KMS-11 (cell line): ENCODE data around the gene MYO3B.

Experiments used
- H2AFZ ChIP-seq: fragments of 200-600 bp; sonication (generic); 2 replicates; pipeline ENCODE4 v1.6.1; 2016; ENCODE audit warnings: antibody characterized with exemption, mixed run types, low read depth
- H3K27ac ChIP-seq: fragments of 200-600 bp; sonication (generic); 2 replicates; pipeline ENCODE4 v1.6.1; 2016; ENCODE audit warnings: mild to moderate bottlenecking, mixed run types
- H3K27me3 ChIP-seq: fragments of 200-600 bp; sonication (generic); 2 replicates; pipeline ENCODE4 v1.6.1; 2017; ENCODE audit warnings: mild to moderate bottlenecking, low read depth, mixed run types, moderate library complexity; ENCODE audit not compliant: insufficient read depth
- H3K36me3 ChIP-seq: fragments of 200-600 bp; sonication (generic); 2 replicates; pipeline ENCODE4 v1.6.1; 2017; ENCODE audit warnings: mild to moderate bottlenecking, mixed run types; ENCODE audit not compliant: insufficient read depth
- H3K4me1 ChIP-seq: fragments of 200-600 bp; sonication (generic); 2 replicates; pipeline ENCODE4 v1.6.1; 2016; ENCODE audit warnings: mild to moderate bottlenecking, low read depth, mixed run types; ENCODE audit not compliant: poor library complexity, severe bottlenecking
- H3K4me2 ChIP-seq: fragments of 200-600 bp; sonication (generic); 2 replicates; pipeline ENCODE4 v1.7.0; 2016; ENCODE audit warnings: mild to moderate bottlenecking, mixed run types
- H3K4me3 ChIP-seq: fragments of 200-600 bp; sonication (generic); IDR thresholded peaks from 2 replicates; pipeline ENCODE4 v1.6.1; 2017; ENCODE audit warnings: low read depth, low read length, mixed read lengths; ENCODE audit not compliant: insufficient read depth
- H3K79me2 ChIP-seq: fragments of 200-600 bp; sonication (generic); 2 replicates; pipeline ENCODE4 v1.6.1; 2016; ENCODE audit warnings: low read depth, mixed run types; ENCODE audit not compliant: insufficient read depth
- H3K9ac ChIP-seq: fragments of 200-600 bp; sonication (generic); 2 replicates; pipeline ENCODE4 v1.6.1; 2016; ENCODE audit warnings: mild to moderate bottlenecking, mixed run types
- H4K20me1 ChIP-seq: fragments of 200-600 bp; sonication (generic); 2 replicates; pipeline ENCODE4 v1.6.1; 2016; ENCODE audit warnings: mild to moderate bottlenecking, mixed run types; ENCODE audit not compliant: insufficient read depth
- TF ChIP-seq, protein P1 (sequence below): fragments of 200-600 bp; sonication (generic); conservative IDR thresholded peaks from 2 replicates; pipeline ENCODE4 v1.6.1; 2017; ENCODE audit warnings: low read depth, mild to moderate bottlenecking, antibody characterized with exemption, low read length, moderate library complexity, mixed read lengths

MYO3B gene

DNA sequence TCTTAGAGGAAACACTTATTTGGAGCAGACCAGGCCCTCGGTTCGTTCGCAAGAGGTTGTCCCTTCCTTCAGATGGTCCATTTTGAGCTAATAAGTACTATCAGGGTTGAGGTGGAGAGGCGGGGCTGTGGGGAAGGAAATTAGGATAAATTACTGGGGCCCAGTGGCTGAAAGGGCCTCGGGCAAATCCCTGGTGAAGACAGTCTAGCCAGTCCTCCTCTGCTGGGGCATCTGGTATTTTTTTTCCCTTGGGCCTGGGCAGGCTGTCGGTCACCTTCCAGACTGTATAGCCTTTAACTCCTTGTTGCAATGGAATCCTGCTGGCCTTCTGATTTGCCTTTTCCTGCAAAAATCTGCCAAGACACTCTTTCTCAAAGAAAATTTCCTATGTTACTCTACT lies 1.7 kb upstream of the MYO3B start:
- Histone ChIP-seq H3K9ac (no peak overlapping the region), H4K20me1 (no peaks in the 10 kb centered on the region), H2AFZ (no peak overlapping the region), H3K27ac (no peak overlapping the region), H3K4me1 (peaks cover 49% of the 10 kb centered on the region), H3K4me2 (no peak overlapping the region), H3K27me3 (no peaks in the 10 kb centered on the region), H3K4me3 (no peak overlapping the region), H3K36me3 (no peaks in the 10 kb centered on the region), H3K79me2 (no peaks in the 10 kb centered on the region)
- TF ChIP-seq, protein P1, sequence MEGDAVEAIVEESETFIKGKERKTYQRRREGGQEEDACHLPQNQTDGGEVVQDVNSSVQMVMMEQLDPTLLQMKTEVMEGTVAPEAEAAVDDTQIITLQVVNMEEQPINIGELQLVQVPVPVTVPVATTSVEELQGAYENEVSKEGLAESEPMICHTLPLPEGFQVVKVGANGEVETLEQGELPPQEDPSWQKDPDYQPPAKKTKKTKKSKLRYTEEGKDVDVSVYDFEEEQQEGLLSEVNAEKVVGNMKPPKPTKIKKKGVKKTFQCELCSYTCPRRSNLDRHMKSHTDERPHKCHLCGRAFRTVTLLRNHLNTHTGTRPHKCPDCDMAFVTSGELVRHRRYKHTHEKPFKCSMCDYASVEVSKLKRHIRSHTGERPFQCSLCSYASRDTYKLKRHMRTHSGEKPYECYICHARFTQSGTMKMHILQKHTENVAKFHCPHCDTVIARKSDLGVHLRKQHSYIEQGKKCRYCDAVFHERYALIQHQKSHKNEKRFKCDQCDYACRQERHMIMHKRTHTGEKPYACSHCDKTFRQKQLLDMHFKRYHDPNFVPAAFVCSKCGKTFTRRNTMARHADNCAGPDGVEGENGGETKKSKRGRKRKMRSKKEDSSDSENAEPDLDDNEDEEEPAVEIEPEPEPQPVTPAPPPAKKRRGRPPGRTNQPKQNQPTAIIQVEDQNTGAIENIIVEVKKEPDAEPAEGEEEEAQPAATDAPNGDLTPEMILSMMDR = no peak

- H3K27ac ChIP-seq = peak overlapping the region; percentile 76
- H3K4me3 ChIP-seq = no peak overlapping the region
- peak overlapping the region; percentile 89 for H3K4me2 ChIP-seq
- H2AFZ ChIP-seq = peak overlapping the region; percentile 73; the same call in 1 of the 2 replicates
- no peaks in the 10 kb centered on the region for H4K20me1 ChIP-seq
- H3K4me1 ChIP-seq = peaks cover 63% of the 10 kb centered on the region
- peak overlapping the region; percentile 44; the same call in 1 of the 2 replicates for H3K9ac ChIP-seq
- no peaks in the 10 kb centered on the region for H3K27me3 ChIP-seq
- H3K79me2 ChIP-seq = no peaks in the 10 kb centered on the region
- H3K36me3 ChIP-seq = no peaks in the 10 kb centered on the region
- TF ChIP-seq, protein P1 = no peak
Measured at GRCh38 chr2:170180031-170180566, 2.2 kb downstream of the MYO3B start.

GRCh38 chr2:170181602-170182001 lies 3.7 kb downstream of the MYO3B start:
- H2AFZ ChIP-seq = no peak overlapping the region
- H3K27ac ChIP-seq = 0 out of 2 replicates have a peak overlapping the region, but pooled peaks have one; percentile 76
- TF ChIP-seq, protein P1 = no peak
- no peaks in the 10 kb centered on the region for H3K27me3 ChIP-seq
- H3K36me3 ChIP-seq = no peaks in the 10 kb centered on the region
- H3K4me2 ChIP-seq = peak overlapping the region; percentile 89; the same call in 1 of the 2 replicates
- H3K4me3 ChIP-seq = no peak overlapping the region
- no peaks in the 10 kb centered on the region for H3K79me2 ChIP-seq
- H3K9ac ChIP-seq = no peak overlapping the region
- peaks cover 61% of the 10 kb centered on the region for H3K4me1 ChIP-seq
- no peaks in the 10 kb centered on the region for H4K20me1 ChIP-seq

DNA sequence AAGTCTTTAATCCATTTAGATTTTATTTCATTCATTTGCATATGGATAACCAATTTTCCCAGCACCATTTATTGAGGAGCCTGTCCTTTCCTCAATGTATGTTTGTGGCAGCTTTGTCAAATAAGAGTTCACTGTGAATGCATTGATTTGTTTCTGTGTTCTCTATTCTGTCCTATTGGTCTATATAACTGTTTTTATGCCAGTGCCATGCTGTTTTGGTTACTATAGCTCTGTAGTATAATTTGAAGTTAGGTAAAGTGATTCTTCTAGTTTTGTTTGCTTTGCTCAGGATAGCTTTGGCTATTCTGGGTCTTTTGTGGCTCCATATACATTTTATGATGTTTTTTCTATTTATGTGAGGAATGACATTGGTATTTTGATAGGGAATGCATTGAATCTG lies 7.4 kb downstream of the MYO3B start:
- Histone ChIP-seq H3K36me3 (no peaks in the 10 kb centered on the region), H2AFZ (no peak overlapping the region), H3K4me3 (no peak overlapping the region), H3K27me3 (no peaks in the 10 kb centered on the region), H3K27ac (no peak overlapping the region), H4K20me1 (no peaks in the 10 kb centered on the region), H3K4me2 (no peak overlapping the region), H3K9ac (no peak overlapping the region), H3K4me1 (peaks cover 23% of the 10 kb centered on the region), H3K79me2 (no peaks in the 10 kb centered on the region)
- TF ChIP-seq, protein P1 = no peak
